Measurements from ENCODE around the gene CCNG1.

DNA sequence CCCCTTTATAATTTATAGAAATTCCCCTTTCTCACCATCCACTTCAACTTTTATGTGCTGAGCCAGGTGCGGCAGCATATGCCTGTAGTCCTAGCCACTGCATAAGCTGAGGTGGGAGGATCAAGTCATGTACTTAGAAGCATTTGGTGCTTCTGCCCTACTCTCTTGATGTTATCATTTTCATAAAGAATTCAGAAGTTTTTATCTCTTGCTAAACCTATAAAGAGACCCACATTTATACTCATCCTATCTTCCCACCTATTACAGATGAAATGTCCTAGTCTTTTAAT lies 41.5 kb downstream of the CCNG1 start:
- TF ChIP-seq CTCF (IDR thresholded peaks at IDR 0.05), result no peak
- TF ChIP-seq RFX5 (IDR thresholded peaks at IDR 0.05), result no peak
- no peak for TF ChIP-seq POLR2A (IDR thresholded peaks at IDR 0.05; ENCODE audit: low read length)
- TF ChIP-seq JUN (IDR thresholded peaks at IDR 0.05), result no peak
- TF ChIP-seq CHD2 (IDR thresholded peaks at IDR 0.05; ENCODE audit: low read length, partially characterized antibody), result no peak
- no peak for TF ChIP-seq EP300 (IDR thresholded peaks at IDR 0.05)
- no peak for TF ChIP-seq MYC (IDR thresholded peaks at IDR 0.05; ENCODE audit: borderline replicate concordance, low read length)
- TF ChIP-seq, protein P1, sequence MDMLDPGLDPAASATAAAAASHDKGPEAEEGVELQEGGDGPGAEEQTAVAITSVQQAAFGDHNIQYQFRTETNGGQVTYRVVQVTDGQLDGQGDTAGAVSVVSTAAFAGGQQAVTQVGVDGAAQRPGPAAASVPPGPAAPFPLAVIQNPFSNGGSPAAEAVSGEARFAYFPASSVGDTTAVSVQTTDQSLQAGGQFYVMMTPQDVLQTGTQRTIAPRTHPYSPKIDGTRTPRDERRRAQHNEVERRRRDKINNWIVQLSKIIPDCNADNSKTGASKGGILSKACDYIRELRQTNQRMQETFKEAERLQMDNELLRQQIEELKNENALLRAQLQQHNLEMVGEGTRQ (IDR thresholded peaks at IDR 0.05), result no peak
- no peak for TF ChIP-seq NR3C1 (IDR thresholded peaks at IDR 0.05)
- no peak for TF ChIP-seq JUNB (IDR thresholded peaks at IDR 0.05)
- TF ChIP-seq HOXA7 (CRISPR knock-in tag; IDR thresholded peaks at IDR 0.05), result no peak
- TF ChIP-seq, protein P2, sequence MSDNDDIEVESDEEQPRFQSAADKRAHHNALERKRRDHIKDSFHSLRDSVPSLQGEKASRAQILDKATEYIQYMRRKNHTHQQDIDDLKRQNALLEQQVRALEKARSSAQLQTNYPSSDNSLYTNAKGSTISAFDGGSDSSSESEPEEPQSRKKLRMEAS (IDR thresholded peaks at IDR 0.05), result no peak
